Measurements from ENCODE around the gene GARNL3.
A peak's percentile ranks its signal among the peaks of the same experiment; 100 is the strongest.

The GARNL3 gene

GRCh38 chr9:127233989-127234388 is 30.6 kb upstream of the GARNL3 start:
- DNase-seq: no peak

- DNase-seq: no peak
These were observed 26.8 kb upstream of the GARNL3 start for GRCh38 chr9:127237801-127238200.

DNA sequence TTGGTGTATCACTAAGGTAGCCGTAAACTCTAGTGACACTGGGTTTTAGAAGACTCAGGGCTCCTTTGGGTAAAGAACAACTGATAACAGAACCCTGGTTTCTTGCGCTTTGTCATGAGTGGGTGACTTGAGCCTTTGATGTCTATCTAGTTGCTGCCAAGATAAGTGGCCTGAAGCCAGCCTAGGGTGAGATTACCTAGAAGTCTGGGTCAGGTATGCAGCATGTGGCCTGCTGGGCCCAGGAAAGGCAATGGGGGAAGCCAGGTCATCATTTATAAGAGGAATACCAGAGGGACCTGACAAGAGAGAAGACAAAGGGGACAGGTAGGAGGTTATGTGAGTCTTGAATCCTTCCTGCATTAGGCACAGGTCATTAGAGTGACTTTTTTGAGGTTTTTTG is 23.2 kb upstream of the GARNL3 start:
- no peak for DNase-seq

DNA sequence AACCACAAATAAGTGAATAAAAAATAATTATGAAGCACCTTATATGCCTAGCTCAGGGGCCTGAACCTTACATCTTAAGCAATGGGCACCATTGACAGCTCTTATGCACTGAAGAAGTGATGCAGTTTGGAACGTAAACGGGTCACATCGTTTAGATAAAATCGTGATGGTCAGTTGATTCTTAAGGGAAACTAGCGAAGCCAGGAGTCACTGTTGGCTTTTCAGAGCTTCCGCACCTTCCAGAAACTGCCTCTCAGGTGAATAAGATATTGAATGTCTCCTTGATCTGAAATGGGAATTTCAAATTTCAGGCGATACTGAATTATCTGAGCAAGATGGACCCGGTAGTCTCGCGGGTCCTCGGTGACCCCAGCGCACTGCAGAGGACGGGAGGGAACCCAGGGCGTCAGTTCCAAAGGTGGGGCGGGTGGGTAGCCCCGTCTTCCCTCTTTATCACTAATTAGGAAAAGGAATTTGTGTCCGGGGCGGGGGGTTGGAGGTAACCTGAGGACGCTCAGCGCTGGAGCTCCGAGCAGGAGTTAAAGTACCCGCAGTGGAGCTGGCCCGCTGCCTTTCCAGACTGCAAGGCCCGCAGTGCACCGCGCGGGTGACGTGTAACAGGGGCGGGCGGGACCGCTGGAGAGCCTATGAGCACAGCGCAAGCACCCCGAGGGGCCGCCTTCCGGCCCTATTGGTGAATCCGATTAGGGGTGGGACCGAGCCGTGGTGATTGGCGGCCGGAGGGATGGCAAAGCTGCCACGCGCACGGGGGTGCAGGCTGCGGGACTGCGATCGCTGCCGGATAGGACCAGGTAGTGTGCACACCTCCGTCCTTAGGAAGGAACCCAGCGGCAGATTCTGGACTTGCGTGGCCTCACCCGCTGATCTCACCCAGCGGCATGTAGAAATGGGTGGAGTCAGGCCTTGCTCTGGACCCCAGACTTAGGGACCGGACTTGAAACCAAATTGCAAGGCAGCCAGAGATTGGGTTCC is 19.7 kb upstream of the GARNL3 start:
- DNase-seq: peak; percentile 71

- DNase-seq: no peak
These were observed 18.9 kb upstream of the GARNL3 start for GRCh38 chr9:127245637-127246164.

- no peak for DNase-seq
These were observed 16.3 kb upstream of the GARNL3 start for GRCh38 chr9:127248241-127248640.

DNA sequence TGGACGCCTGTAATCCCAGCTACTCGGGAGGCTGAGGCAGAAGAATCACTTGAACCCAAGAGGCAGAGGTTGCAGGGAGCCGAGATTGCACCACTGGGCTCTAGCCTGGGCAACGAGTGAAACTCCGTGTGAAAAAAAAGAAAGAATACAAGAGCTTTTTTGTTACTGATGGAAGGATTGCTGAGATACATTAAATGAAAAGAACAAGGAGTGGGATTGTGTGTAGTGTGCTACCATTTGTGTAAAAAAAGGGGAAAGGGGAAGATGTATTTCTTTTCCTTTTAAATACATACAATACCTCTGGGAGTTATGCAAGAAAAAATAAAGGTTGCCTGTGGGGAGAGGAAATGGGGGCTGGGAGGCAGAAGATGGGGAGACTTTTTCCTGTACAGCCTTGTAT is 14.7 kb upstream of the GARNL3 start:
- DNase-seq: no peak

- no peak for DNase-seq
These were observed 13.6 kb upstream of the GARNL3 start for GRCh38 chr9:127250896-127251391.

- no peak for DNase-seq
These were observed 11.9 kb upstream of the GARNL3 start for GRCh38 chr9:127252410-127253318.

DNA sequence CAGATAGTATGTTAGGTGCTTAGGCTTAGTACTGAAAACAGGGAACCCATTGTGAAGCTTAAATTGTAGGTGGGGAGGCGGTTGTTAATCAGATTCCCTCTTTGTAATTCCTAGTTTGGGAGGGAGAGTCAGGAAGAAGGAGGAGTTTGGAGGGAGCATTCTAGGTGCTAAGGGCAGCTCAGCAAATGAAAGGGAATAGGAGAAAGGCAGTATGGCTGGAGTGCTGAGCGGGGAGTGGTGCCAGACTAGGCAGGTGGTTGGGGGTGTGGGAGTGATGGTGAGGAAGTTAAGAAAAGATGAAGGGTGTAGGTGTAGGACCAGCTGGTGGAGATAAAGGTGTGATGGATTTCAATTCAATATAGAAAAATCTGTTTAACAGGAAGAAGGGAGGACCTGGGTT is 11.1 kb upstream of the GARNL3 start:
- DNase-seq: no peak

DNA sequence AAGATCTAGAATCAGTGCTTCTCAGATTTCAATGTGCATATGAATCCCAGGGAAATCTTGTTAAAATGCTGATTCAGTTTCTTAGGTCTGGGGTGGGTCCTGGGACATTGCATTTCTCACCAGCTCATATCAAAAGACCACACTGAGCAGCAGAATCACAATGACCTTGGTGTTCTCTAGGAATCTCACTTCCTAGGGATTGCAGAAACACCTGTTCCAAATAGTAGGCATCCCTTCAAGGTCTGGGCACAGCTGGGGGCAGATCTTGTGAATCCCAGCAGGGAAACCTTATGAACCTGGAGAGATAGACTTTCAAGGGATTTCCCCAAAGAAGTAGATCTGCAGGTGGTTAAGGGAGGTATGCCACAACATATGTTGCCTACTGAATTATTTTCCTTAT is 8.9 kb upstream of the GARNL3 start:
- DNase-seq: no peak

DNA sequence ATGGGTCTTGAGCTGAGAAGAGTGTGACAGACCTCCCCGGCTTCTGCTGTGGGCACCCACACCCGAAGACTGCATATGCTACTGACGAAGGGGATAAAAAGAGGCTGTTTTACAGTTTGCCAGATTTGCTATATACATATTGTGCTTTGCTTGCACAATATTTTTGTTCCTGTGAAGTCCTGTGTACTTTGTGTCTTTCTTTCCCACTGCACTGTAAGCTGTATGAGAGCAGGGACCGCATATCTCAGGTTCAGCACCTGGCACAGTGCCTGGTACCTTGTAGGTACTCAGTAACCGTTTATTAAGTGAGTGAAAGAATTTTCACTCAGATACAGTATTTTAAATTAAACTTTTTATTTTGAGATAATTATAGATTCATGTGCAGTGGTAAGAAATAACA is 8.2 kb upstream of the GARNL3 start:
- DNase-seq: no peak

- DNase-seq: no peak
These were observed 5.7 kb upstream of the GARNL3 start for GRCh38 chr9:127258606-127259471.

- no peak for DNase-seq
These were observed 2.0 kb upstream of the GARNL3 start for GRCh38 chr9:127262602-127263001.

GRCh38 chr9:127263237-127263636 is 1.3 kb upstream of the GARNL3 start:
- no peak for DNase-seq

- DNase-seq: no peak
These were observed 910 bp upstream of the GARNL3 start for GRCh38 chr9:127263664-127264063.

DNA sequence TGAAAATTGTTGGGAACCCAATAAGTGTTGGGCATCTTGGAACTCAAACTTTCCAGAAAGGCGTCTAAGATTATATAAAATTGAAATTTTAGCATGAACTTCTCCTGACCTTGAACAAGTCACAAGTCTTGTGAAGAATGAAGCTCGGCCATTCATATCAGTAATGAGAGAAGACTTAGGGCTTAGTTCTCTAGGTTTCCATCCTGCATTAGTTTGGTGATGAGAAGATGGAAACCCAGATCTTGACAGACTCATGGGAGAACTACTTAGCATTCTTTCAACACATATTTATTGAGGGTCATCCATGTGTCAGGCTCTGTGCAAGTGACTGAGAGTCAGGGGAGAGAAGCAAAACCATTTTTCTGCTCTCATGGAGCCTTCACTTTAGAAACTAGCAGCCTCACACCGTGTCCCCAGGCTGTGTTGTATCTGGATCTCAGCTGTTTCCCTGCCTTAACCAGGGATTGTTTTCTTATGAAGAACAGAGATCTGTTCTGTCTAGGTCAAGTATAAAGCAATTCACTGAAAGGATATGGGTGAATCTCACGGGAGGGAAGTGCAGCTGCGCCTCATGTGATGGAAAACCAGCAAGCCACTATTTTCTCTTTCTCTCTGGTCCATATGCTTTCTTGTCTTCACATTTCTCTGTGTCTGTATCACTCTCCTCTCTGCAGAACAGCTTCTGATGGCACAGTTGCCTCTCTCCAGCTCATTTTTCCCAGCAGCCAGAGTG is 3.4 kb downstream of the GARNL3 start:
- no peak for DNase-seq

- no peak for DNase-seq
These were observed 4.9 kb downstream of the GARNL3 start for GRCh38 chr9:127269449-127269848.

DNA sequence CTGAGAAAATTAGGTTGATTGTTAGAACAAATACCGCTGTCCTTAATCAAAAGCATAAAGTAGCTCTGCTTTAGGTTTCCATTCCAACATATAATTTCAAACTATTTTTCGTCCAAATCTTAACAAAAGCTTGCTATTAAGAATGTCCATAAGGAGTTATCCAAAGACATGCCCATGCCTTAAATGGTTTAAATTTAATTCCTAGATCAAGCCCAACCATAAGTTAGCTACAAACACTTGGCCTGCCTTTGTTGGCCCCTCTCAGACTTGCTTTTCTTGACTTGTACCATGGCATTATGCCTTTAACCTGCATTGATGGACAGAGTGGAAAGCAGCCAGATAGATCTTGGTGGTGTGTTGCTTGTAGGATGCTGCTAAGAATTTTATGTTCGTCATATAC is 8.8 kb downstream of the GARNL3 start:
- no peak for DNase-seq

- no peak for DNase-seq
These were observed 12.5 kb downstream of the GARNL3 start for GRCh38 chr9:127277099-127277498.

DNA sequence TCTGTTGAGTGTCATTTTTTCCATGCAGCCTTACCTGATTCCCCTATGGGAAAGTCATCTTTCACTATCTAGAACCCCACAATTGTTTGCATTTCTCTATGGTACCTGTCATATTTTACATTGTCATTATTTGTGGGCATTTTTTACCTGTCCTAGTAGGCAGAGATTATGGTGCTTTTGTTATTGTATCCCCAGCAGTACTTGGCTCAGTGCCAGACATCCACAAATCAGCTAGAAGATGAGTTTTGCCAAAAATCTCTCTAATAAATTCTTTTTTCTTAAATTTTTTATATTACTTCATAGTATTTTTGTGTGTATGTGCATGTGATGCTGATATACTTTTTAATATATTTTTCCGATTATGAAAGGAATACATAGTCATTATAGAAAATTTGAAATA is 13.2 kb downstream of the GARNL3 start:
- DNase-seq: no peak

GRCh38 chr9:127278372-127278771 is 13.8 kb downstream of the GARNL3 start:
- DNase-seq: no peak
